ENCODE measurements around the gene STRN3. TPM values are rescaled to one million over a fixed set of nuclear protein-coding genes. Genes with fewer than 3 reads are reported as not detected.
"Not testable (repeated sequence)": the region's sequence is repeated elsewhere in the genome, so short reads cannot be mapped to it uniquely, and the experiment has no call there.

The STRN3 gene
- total RNA-seq, 1 donor from 2014 or later, result 58.1 TPM

DNA sequence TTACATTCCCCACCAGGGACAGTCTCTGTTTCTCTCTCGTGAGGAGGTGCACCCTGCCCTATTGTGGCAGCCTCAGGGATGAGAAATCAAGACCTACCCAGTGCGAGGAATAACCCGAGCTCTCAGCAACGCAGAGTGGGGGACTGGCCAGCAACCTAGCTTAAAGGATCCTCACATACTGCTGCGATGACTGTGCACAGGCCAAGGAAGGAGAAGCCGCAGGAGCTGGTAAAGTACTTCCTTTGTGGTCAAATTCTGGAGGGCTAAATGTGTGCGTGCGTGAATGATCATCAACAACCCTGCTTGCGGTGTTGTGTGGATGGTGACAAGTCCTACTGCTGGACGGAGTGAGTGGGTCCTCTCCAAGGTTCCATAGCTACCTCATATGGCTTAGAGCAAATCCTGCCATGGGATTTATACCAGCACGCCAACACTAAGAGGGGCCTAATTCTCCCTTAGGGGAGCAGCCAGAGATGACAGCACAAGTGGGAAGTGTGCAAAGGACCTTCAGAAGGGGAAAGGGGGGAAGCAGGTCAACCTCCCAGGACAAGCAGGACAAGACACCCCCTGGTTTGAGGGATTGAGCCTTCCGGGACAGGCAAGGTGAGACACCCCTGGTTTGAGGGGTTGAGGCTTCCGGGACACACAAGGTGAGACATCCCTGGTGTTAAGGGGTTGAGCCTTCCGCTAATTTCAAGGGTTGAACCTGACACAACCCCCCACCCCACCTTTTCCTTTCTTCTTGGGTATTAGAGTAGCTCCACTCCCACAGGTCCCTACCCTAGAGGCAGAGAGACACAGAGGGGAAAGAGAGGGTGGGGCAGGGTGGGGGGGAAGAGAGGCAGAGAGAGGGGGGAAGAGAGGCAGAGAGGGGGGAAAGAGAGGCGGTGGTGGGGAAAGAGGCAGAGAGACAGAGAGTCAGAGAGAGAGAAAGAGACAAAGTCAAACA is 59.5 kb downstream of the STRN3 start:
- H3K4me1 Mint-ChIP-seq, result no peaks in the 10 kb centered on the region
- TF ChIP-seq, protein P1, sequence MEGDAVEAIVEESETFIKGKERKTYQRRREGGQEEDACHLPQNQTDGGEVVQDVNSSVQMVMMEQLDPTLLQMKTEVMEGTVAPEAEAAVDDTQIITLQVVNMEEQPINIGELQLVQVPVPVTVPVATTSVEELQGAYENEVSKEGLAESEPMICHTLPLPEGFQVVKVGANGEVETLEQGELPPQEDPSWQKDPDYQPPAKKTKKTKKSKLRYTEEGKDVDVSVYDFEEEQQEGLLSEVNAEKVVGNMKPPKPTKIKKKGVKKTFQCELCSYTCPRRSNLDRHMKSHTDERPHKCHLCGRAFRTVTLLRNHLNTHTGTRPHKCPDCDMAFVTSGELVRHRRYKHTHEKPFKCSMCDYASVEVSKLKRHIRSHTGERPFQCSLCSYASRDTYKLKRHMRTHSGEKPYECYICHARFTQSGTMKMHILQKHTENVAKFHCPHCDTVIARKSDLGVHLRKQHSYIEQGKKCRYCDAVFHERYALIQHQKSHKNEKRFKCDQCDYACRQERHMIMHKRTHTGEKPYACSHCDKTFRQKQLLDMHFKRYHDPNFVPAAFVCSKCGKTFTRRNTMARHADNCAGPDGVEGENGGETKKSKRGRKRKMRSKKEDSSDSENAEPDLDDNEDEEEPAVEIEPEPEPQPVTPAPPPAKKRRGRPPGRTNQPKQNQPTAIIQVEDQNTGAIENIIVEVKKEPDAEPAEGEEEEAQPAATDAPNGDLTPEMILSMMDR (IDR thresholded peaks at IDR 0.05; ENCODE audit: unreplicated experiment), result no peak
- no peak for DNase-seq (ENCODE audit: low spot score in 2 of 2, unreplicated experiment in 2 of 2)
- H3K27me3 Mint-ChIP-seq (ENCODE audit: low read depth), result no peaks in the 10 kb centered on the region
- peaks cover 37% of the 10 kb centered on the region for H3K36me3 Mint-ChIP-seq
- no peak overlapping the region for H3K4me3 Mint-ChIP-seq
- no peak overlapping the region for H3K27ac Mint-ChIP-seq
- peaks cover 28% of the 10 kb centered on the region for H3K9me3 Mint-ChIP-seq

DNA sequence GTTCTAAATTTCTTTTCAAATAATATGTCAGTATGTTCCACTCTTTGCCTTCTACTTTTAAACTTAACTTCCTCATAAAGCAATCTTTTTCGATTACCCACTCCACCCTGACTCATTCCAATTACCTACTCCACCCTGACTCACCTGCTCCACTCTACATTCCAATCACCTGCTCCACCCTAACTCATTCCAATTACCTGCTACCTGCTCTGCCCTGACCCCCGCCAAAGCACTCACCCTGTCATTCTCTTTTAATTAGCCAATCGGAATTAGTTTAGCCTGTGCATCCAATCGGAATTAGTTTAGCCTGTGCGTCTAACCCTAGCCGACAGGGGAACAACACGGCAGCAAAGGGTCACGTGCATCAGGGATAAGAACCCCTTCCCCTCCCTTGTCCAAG is 60.3 kb downstream of the STRN3 start:
- peaks cover 25% of the 10 kb centered on the region for H3K9me3 Mint-ChIP-seq
- H3K4me3 Mint-ChIP-seq; H3K4me1 Mint-ChIP-seq; H3K27me3 Mint-ChIP-seq (ENCODE audit: low read depth); DNase-seq (ENCODE audit: low spot score in 2 of 2, unreplicated experiment in 2 of 2); H3K27ac Mint-ChIP-seq: not testable (repeated sequence)
- H3K36me3 Mint-ChIP-seq, result peaks cover 37% of the 10 kb centered on the region

DNA sequence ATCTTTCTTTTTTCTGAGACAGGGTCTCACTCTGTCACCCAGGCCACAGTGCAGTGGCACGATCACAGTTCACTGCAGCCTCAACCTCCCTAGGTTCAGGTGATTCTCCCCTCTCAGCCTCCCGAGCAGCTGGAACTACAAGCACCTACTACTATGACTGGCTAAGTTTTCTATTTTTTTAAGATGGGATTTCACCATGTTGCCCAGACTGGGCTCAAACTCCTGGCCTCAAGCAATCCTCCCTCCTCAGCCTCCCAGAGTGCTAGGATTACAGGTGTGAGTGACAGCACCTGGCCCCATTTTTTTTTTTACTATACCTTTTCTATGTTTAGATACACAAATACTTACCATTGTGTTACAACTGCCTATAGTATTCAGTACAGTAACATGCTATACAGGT is 63.6 kb downstream of the STRN3 start:
- not testable (repeated sequence) for DNase-seq (ENCODE audit: low spot score in 2 of 2, unreplicated experiment in 2 of 2); H3K4me3 Mint-ChIP-seq; H3K27me3 Mint-ChIP-seq (ENCODE audit: low read depth); H3K4me1 Mint-ChIP-seq
- peak overlapping the region; percentile 47 for H3K27ac Mint-ChIP-seq
- H3K36me3 Mint-ChIP-seq, result peaks cover 37% of the 10 kb centered on the region
- peaks cover 27% of the 10 kb centered on the region for H3K9me3 Mint-ChIP-seq

DNA sequence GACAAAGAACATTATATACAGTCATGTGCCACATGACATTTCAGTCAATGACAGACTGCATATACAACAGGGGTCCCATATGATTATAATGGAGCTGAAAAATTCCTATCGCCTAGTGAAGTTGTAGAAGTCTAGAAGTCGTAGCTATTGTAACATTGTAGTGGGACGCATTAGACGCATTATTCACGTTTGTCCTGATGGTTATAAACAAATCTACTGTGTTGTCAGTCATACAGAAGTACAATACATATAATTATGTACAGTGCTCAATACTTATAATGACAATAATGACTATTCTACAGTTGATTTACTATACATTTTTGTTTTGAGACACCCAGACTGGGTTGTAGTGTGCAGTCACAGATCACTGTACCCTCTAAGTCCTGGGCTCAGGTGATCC is 64.8 kb downstream of the STRN3 start:
- Mint-ChIP-seq H3K4me1 (peaks cover 2% of the 10 kb centered on the region), H3K9me3 (peaks cover 19% of the 10 kb centered on the region), H3K36me3 (peaks cover 28% of the 10 kb centered on the region), H3K4me3 (no peak overlapping the region), H3K27me3 (ENCODE audit: low read depth) (no peaks in the 10 kb centered on the region), H3K27ac (no peak overlapping the region)
- no peak for DNase-seq (ENCODE audit: low spot score in 2 of 2, unreplicated experiment in 2 of 2)
- TF ChIP-seq, protein P1 (IDR thresholded peaks at IDR 0.05; ENCODE audit: unreplicated experiment), result no peak

DNA sequence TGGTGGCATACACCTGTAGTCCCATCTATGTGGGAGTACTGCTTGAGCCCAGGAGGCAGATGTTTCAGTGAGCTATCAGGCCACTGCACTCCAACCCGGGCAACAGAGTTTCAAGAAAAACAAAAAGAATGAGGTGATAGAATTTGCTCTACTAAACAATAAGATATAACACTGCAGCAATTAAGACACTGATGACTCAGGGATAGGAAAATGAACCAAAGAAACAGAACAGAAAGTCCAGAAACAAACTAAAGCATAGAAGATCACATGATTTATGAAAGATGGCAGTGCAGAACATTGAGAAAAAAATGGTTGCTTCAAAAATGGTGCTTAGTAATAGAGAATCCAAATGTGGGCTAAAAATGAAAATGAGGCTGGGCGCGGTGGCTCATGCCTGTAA is 66.0 kb downstream of the STRN3 start:
- Mint-ChIP-seq H3K4me1 (peaks cover 2% of the 10 kb centered on the region), H3K9me3 (peaks cover 12% of the 10 kb centered on the region), H3K36me3 (peaks cover 22% of the 10 kb centered on the region), H3K4me3 (no peak overlapping the region), H3K27ac (no peak overlapping the region), H3K27me3 (ENCODE audit: low read depth) (no peaks in the 10 kb centered on the region)
- TF ChIP-seq, protein P1 (IDR thresholded peaks at IDR 0.05; ENCODE audit: unreplicated experiment), result no peak
- no peak for DNase-seq (ENCODE audit: low spot score in 2 of 2, unreplicated experiment in 2 of 2)

DNA sequence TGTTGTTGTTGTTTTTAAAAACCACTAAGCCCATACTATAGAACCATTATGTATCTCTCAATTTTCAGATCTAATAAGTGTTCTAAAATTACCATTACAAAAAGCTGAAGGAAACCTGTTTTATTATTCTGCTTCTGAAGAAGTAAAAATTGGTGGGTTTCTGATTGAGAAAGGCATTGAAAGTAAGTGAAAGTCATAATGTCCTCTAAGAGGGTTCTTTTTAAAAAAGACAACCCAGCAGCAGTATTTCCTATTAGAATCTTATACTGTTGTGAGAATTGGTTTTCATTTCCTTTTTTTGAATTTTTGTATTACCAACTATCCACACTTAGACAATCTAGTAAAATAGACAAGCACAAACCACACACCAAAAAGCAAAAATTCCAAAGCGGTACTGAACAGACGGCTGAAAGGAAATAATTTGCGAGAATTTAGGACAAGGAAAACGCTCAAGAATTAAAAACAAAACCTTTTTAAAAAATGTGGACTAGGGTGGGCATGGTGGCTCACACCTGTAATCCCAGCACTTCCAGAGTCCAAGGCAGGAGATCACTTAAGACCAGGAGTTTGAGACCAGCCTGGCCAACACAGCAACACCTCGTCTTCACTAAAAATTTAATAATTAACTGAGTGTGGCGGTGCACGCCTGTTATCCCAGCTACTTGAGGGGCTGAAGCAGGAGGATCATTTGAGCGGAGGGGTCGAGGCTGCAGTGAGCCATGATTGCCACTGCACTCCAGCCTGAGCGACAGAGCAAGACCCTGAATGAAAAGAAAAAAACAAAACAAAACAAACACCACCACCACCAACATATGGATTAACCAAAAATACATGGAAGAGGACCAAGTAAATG is 67.4 kb downstream of the STRN3 start:
- peaks cover 2% of the 10 kb centered on the region for H3K4me1 Mint-ChIP-seq

More for the DNA sequence above, 67.4 kb downstream of the STRN3 start:
- H3K27me3 Mint-ChIP-seq (ENCODE audit: low read depth), result no peaks in the 10 kb centered on the region
- peak overlapping the region; percentile 47 for H3K27ac Mint-ChIP-seq
- peaks cover 4% of the 10 kb centered on the region for H3K9me3 Mint-ChIP-seq
- TF ChIP-seq, protein P1 (IDR thresholded peaks at IDR 0.05; ENCODE audit: unreplicated experiment), result no peak
- no peak overlapping the region for H3K4me3 Mint-ChIP-seq
- no peak for DNase-seq (ENCODE audit: low spot score in 2 of 2, unreplicated experiment in 2 of 2)
- peaks cover 20% of the 10 kb centered on the region for H3K36me3 Mint-ChIP-seq

Measured in mesothelial cell of epicardium (in vitro differentiated cells).